Right lobe of liver (tissue), 6 donors: ENCODE measurements around the gene JUN. TPM values are rescaled to one million over a fixed set of nuclear protein-coding genes. Genes with fewer than 3 reads are reported as not detected.

Experiments used
- ATAC-seq, 4 donors: fragments of 200-7000 bp; cut with Tn5 transposase; one replicate each; pipeline ENCODE4 v1.9.1; 2020; ENCODE audit warnings: mild to moderate bottlenecking in 4 of 4, moderate library complexity in 4 of 4
- DNase-seq, 3 donors: peaks; one replicate each; pipeline ENCODE4 v3.0.0-alpha.2; 2020
- H3K27ac ChIP-seq, 3 donors: fragments of 200-600 bp; one replicate each; pipeline ENCODE4 v1.8.0; 2022
- H3K27me3 ChIP-seq, 2 donors: fragments of 200-600 bp; one replicate each; pipeline ENCODE4 v1.8.0; 2022
- H3K36me3 ChIP-seq, 4 donors: fragments of 200-600 bp; sonication (generic) in 1 of 4; one replicate each; pipeline versions ENCODE4 v1.5.1 to v1.8.0; 2017 to 2022; ENCODE audit warnings: control low read depth in 1 of 4
- H3K4me1 ChIP-seq, 4 donors: fragments of 200-600 bp; sonication (generic) in 1 of 4; one replicate each; pipeline versions ENCODE4 v1.5.1 to v1.8.0; 2017 to 2022; ENCODE audit warnings: control low read depth in 1 of 4
- H3K4me3 ChIP-seq, 3 donors: fragments of 200-600 bp; one replicate each; pipeline ENCODE4 v1.8.0; 2022
- H3K9me3 ChIP-seq, 4 donors: fragments of 200-600 bp; sonication (generic) in 1 of 4; one replicate each; pipeline versions ENCODE4 v1.5.1 to v1.8.0; 2017 to 2022; ENCODE audit warnings: control low read depth in 1 of 4
- CTCF ChIP-seq, 4 donors: fragments of 200-600 bp in 3 of 4; fragments of 450-650 bp in 1 of 4; IDR thresholded peaks; one replicate each; pipeline versions ENCODE4 v1.5.1 to v1.8.0; 2016 to 2022; ENCODE audit warnings: antibody characterized with exemption in 4 of 4, mild to moderate bottlenecking in 2 of 4
- POLR2A ChIP-seq: fragments of 450-650 bp; IDR thresholded peaks from one replicate; pipeline ENCODE4 v1.6.1; 2017; ENCODE audit warnings: antibody characterized with exemption, mild to moderate bottlenecking
- WGBS: methylation state at CpG from one replicate; pipeline ENCODE4 v1.1.6; 2018; ENCODE audit warnings: low coverage, low lambda C conversion rate; ENCODE audit not compliant: insufficient coverage; ENCODE audit errors: missing lambda C conversion rate; 5-methylcytosine and 5-hydroxymethylcytosine counted together
- intact Hi-C, 2 donors: fragments of 100-400 bp; cut with DNase I; formaldehyde crosslinking; loops; one replicate each; pipeline versions ENCODE4 v1.11.2 to v1.14.1; 2022
- total RNA-seq, 6 experiments: library from RNA; depleted of rRNA in 2 of 6; stranded (reverse); fragments of >200 nt in 2 of 6; fragmentation: NEBNext Ultra II Directional in 3 of 6; extraction: Animal tissue kit (Norgen Biotek cat#: 25700) in 3 of 6; gene quantifications; one replicate each; pipeline versions ENCODE4 v1.1.0 to v1.2.4, GENCODE V29; 2016 to 2023
- donor health status: DM: no; HTN: yes; CAD: no.
- donor health status: DM: no; HTN: no; CAD: no.
- donor health status: DM: no; HTN: no; CAD: no.
- donor health status: DM: no; HTN: yes; CAD: no.
- donor health status: DM: no; HTN: yes; CAD: no.

The JUN gene
- total RNA-seq, 6 experiments from 2014 or later, result 9.3 to 116 (median 88.1) TPM

- Histone ChIP-seq H3K27ac (no peak overlapping the region), H3K4me3 (no peak overlapping the region), H3K36me3 (no peaks in the 10 kb centered on the region), H3K27me3 (no peaks in the 10 kb centered on the region), H3K4me1 (no peaks in the 10 kb centered on the region), H3K9me3 (peaks cover 0 to 5% (median 0%) of the 10 kb centered on the region in 4 donors)
- intact Hi-C loops, result no loop called here
- DNase-seq (no peak), ATAC-seq (no peak)
- TF ChIP-seq POLR2A, result no peak
- TF ChIP-seq CTCF (IDR thresholded peaks at IDR 0.05), result no peak
Observed at GRCh38 chr1:58827298-58827697, 43.5 kb upstream of the JUN start.

- H3K27me3 ChIP-seq, result no peaks in the 10 kb centered on the region
- no peak for ATAC-seq
- no peaks in the 10 kb centered on the region for H3K36me3 ChIP-seq
- WGBS, result 42% methylated on average over 4 of the region's 5 CpGs
- H3K27ac ChIP-seq, result no peak overlapping the region
- no peak for DNase-seq
- peaks cover 0 to 5% (median 0%) of the 10 kb centered on the region in 4 donors for H3K9me3 ChIP-seq
- H3K4me3 ChIP-seq, result no peak overlapping the region
- no peak for TF ChIP-seq CTCF (IDR thresholded peaks at IDR 0.05)
- no peak for TF ChIP-seq POLR2A
- intact Hi-C loops, result no loop called here
- H3K4me1 ChIP-seq, result no peaks in the 10 kb centered on the region
Observed at GRCh38 chr1:58824753-58825389, 41.0 kb upstream of the JUN start.

- TF ChIP-seq CTCF (IDR thresholded peaks at IDR 0.05), result no peak
- TF ChIP-seq POLR2A, result no peak
Observed at GRCh38 chr1:58823481-58824010, 39.7 kb upstream of the JUN start.

GRCh38 chr1:58821309-58821708, 37.5 kb upstream of the JUN start:
- TF ChIP-seq POLR2A (no peak), CTCF (IDR thresholded peaks at IDR 0.05) (no peak)
- intact Hi-C loops, result no loop called here
- Histone ChIP-seq H3K27ac (no peak overlapping the region), H3K9me3 (no peaks in the 10 kb centered on the region), H3K27me3 (no peaks in the 10 kb centered on the region), H3K4me3 (no peak overlapping the region), H3K4me1 (peaks cover 0 to 4% (median 0%) of the 10 kb centered on the region in 4 donors), H3K36me3 (no peaks in the 10 kb centered on the region)
- WGBS, result 96% methylated on average over 4 of the region's 4 CpGs
- ATAC-seq (no peak), DNase-seq (no peak)

More at GRCh38 chr1:58823481-58824010, 39.7 kb upstream of the JUN start:
- no peak overlapping the region for H3K27ac ChIP-seq
- intact Hi-C loops, result no loop called here
- H3K36me3 ChIP-seq, result no peaks in the 10 kb centered on the region
- H3K4me1 ChIP-seq, result no peaks in the 10 kb centered on the region
- peaks cover 0 to 5% (median 0%) of the 10 kb centered on the region in 4 donors for H3K9me3 ChIP-seq
- H3K27me3 ChIP-seq, result no peaks in the 10 kb centered on the region
- no peak for DNase-seq
- H3K4me3 ChIP-seq, result no peak overlapping the region
- peak in 1 of 4 donors; percentile 25 for ATAC-seq
- 69% methylated on average over 4 of the region's 4 CpGs for WGBS
